NCI-H1694 (cell line): Measurements from ENCODE around the gene NXN.
"Not testable (repeated sequence)": the region's sequence is repeated elsewhere in the genome, so short reads cannot be mapped to it uniquely, and the experiment has no call there.

Experiments
- DNase-seq: peaks from one replicate; lab custom pipeline; 2025; lab: John Stamatoyannopoulos, UW

The NXN gene

GRCh38 chr17:979212-979538 lies 401 bp downstream of the NXN start:
- no peak for DNase-seq

DNA sequence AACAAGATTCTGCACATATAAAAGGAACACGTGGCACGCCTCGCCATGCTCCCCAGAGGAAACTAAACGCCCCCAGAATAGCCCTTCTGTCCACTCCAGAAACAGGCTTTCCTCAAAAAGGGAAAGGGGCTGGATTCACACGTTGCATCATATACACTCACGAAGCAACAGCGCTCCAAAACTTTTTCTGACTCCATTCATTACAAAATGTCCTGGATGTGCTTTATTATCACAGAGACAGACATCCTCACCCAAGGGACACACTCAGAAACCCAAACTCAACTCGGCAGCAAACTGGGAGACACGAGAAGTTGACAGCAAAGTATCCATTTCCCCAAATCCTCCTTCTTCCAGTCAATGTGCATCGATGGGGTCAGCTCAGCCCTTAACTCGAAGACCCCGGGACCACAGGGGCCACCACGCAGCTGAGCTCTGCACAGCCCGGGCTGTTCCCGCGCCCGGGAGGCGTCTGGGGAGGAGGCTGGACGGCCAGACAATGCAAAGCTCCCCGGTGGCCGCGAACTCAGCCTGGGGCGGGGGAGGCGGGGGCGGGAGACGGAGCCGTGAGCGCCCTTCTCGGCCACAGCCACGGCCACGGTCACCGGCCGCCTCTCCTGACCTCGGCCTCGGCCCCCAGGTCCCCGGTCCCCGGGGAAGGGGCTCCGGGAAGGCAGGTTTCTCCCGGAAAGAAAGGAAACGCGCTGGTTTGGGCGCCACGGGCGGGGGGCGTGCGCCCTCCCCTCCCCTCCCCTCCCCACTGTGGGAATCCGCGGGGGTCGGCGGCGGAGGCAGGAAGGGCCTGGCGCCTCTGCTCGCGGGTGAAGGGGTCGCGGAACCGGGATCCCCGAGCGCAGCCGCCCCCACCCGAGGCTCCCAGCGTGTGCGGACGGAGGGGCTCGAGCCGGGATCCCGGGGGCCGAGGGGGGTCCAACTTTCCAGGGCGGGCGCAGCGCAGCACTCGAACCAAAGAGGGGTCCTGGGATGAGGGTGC lies 1.2 kb downstream of the NXN start:
- no peak for DNase-seq

GRCh38 chr17:977166-977565 lies 2.4 kb downstream of the NXN start:
- DNase-seq = no peak

DNA sequence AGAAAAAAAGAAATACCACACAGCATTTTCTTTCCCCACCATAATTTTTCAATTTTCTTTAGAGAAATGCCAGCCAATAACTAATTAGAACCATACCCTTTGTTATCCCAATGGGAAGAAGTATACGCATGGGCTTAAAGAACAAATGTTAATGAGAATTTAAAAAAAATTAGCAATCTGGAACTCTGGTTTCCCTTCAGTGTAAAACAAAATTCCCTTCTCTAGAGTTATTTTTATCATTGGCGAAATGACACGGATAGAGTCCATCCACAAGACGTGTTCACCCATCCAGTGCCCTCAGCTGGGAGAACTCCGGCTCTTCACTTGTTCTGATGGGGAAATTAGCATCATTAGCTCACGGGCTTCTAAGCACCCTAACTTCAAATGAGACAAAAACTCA lies 3.3 kb downstream of the NXN start:
- no peak for DNase-seq

- DNase-seq = no peak
Observed at GRCh38 chr17:975371-975915, 4.1 kb downstream of the NXN start.

DNA sequence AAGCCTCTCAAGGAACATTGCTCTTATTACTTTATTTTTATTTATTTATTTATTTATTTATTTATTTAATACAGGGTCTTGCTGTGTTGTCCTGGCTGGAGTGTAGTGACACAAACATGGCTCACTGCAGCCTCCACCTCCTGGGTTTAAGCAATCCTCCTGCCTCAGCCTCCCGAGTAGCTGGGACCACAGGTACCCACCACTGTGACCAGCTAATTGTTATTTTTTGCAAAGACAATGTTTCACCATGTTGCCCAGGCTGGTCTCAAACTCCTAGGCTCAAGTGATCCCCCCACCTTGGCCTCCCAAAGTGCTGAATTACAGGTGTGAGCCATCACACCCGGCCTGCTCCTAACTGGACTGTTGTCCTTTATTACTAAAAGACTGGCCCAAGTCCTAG lies 4.8 kb downstream of the NXN start:
- DNase-seq = not testable (repeated sequence)

GRCh38 chr17:973053-973452 lies 6.5 kb downstream of the NXN start:
- DNase-seq = no peak

- DNase-seq = not testable (repeated sequence)
Observed at GRCh38 chr17:971861-972260, 7.7 kb downstream of the NXN start.

DNA sequence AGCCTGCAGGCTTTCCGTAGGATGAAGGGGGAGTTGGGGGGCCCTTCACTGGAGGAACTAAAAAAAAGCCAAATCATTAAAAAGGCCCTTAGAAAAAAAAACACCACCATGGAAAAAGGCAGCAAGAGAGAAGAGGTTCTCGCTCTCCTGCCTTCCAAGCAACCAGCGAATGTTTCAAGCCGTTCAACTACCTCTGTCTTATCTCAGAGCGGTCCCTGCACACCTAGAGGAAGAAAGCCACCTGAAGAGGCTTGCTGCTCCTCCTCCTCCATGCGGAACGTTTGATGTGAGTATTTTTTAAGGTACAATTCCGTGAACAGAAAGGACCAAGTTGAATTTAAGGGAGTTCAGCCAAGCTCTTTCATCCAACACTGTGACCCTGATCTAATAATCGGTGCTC lies 9.2 kb downstream of the NXN start:
- DNase-seq = no peak

DNA sequence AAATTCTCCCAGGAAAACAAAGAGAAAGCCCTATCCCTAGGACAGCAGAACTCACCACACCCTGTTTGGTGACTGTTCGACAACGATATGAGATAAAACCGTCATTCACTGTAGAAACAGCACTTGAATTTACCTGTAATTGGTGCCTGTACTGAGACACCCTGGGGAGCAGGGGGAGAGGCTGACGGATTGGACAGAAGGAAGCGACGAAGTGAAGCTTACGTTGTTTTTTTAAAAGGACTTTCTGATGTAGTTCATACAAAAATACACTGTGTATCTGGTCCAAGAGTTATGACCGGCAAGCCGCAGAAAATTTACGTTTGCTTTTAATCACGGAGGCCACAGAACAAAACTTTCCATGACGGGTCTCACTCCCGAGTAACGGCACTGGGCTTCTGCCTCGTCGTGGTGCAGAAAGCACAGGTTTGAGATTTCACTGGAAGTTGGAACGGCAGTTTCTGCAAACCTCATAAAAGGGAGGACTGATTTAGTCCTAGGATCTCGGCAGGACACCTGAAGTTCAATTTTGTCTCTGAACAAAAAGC lies 9.7 kb downstream of the NXN start:
- DNase-seq = no peak

DNA sequence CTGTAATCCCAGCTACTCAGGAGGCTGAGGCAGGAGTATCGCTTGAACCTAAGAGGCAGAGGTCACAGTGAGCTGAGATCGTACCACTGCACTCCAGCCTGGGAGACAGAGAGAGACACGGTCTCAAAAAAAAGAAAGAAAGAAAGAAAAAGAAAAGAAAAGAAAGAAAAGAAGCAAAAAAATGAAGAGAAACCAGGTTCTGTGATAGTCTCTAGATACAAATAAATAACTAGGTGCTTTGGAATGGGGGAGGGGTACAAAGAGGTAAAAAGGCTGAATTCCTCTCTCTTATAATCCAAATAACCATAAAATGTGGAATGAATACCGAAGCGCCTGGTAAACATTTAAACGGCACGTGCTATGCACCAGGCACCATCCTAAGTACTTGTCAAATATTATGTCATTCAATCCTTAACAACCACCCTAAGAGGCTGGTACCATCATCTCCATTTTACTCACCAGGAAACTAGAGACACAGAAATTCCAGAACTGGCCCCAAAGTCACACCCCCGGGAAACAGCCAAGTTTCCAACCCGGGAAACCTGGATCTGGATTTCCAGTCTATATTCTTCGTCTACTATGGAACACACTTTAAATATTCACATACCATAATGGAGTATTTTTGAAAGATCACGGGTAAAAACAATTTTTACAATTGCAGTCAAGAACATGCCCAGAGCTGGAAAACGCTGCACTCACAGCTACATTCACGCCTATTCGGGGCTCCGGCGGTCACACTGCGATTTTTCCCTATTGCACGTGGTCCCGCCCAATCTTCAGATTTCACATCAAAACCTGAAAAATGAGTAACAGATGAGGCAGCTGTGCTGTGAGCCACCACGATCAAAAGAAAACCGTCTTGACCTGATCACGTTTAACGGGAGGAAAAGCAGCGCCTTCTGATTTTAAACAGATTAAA lies 10.5 kb downstream of the NXN start:
- DNase-seq = no peak

DNA sequence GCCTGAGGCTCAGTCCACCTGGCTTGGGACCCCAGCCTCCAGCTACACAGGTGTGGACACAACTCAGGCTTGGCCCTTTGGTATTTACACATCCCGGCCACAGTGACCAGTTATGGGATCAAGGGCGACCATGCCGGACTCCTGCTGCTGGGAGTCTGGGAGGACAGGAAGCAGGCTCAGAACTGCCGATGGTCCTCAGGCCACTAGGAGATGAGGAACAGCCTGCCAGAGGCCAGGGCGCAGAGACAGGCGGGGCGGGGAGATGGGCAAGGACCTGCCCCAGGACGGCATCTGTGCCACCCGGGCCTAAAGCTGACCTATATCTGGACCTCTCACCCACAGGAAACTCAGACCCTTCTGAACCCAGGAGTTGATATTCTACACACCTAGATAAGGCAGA lies 12.5 kb downstream of the NXN start:
- DNase-seq = no peak

GRCh38 chr17:965311-965989 lies 14.1 kb downstream of the NXN start:
- DNase-seq = no peak

DNA sequence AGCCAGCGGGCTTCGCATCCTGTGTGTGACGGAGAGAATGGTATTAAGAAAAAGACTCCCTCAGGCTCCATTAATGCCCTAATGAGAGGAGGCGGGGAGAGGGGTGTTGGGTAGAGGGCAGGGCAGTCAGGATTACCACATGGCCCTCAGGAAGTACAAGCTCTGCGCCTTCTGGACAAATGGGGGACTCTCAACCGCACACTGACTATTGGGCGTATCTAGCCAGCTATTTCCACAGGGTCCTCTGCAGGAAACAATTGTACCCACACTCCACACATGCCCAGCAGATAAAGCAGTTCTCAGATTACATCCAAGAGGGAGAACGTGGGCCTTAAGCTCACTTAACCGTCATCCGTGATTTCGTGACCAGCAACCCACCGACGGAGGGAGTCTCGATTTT lies 14.7 kb downstream of the NXN start:
- no peak for DNase-seq

- DNase-seq = no peak
Observed at GRCh38 chr17:962670-963069, 16.9 kb downstream of the NXN start.

GRCh38 chr17:962166-962565 lies 17.4 kb downstream of the NXN start:
- no peak for DNase-seq

- DNase-seq = no peak
Observed at GRCh38 chr17:958712-959451, 20.7 kb downstream of the NXN start.

- no peak for DNase-seq
Observed at GRCh38 chr17:957856-958421, 21.6 kb downstream of the NXN start.

- no peak for DNase-seq
Observed at GRCh38 chr17:956905-957304, 22.7 kb downstream of the NXN start.

DNA sequence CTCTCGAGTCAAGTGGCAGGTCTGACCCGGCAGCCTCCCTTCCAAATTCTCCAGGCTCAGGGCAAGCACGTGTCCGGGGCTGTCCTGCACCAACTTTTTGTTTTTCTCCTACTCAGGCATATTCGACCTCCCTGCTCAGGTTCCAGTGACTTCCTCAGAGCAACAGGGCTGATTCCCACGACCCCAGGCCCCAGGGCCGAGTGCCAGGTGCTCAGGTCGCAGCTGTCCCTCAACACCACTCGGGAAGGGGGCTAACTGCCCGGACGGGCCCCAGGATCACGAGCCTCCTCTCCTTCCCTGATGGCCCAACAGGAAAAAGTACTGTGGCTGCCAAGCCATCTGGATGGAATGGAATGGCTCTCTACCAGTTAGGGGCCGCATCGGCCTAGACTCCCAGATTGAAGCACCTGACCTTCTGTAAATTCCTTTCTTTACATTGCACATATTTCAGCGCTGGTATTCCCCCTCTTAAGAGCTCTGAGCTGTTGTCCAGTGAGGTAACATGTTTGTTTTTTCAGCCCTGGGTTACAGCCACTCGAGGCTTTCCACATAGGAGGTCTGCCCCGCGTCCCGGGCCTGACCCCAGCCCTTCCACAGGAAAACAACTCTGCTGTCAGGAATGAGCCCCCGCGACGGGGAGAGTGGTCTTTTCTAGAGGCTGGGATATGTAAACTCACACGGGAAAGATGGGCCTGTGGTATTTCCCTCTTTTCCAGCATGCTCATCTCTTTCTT lies 25.0 kb downstream of the NXN start:
- DNase-seq = no peak
